Prostate gland (tissue), 2 donors: Measurements from ENCODE around the gene CREBL2.

Experiments
- CTCF ChIP-seq, 4 experiments: fragments of 200-600 bp in 2 of 4; fragments of 450-650 bp in 2 of 4; sonication (generic) in 2 of 4; IDR thresholded peaks; 1 replicate in 3 of 4; 2 replicates in 1 of 4; pipeline ENCODE4 v1.5.1; 2016 to 2019; ENCODE audit warnings: antibody characterized with exemption in 4 of 4, mild to moderate bottlenecking in 2 of 4, moderate library complexity in 2 of 4
- POLR2A ChIP-seq: fragments of 450-650 bp; IDR thresholded peaks from one replicate; pipeline ENCODE4 v1.6.1; 2016; ENCODE audit warnings: antibody characterized with exemption, mild to moderate bottlenecking
- POLR2AphosphoS5 ChIP-seq: sonication (generic); formaldehyde crosslinking; IDR thresholded peaks from one replicate; pipeline ENCODE4 v1.6.1; 2017; ENCODE audit warnings: antibody characterized with exemption

GRCh38 chr12:12562016-12562483 lies 49.6 kb upstream of the CREBL2 start:
- TF ChIP-seq CTCF (IDR thresholded peaks at IDR 0.05) (no peak), POLR2A (no peak), POLR2AphosphoS5 (no peak)
